ENCODE results near the gene ANO10.

ANO10 gene

GRCh38 chr3:43346978-43347749 is 274.6 kb downstream of the ANO10 start:
- TF ChIP-seq USF1 (IDR thresholded peaks at IDR 0.05) (no peak), TAF1 (IDR thresholded peaks at IDR 0.05; ENCODE audit: low read depth) (no peak), NFIC (IDR thresholded peaks at IDR 0.05) (no peak)

GRCh38 chr3:43345877-43346276 is 275.9 kb downstream of the ANO10 start:
- TF ChIP-seq FOXM1 (IDR thresholded peaks at IDR 0.05; ENCODE audit: borderline replicate concordance, low read depth): no peak
- no peak for TF ChIP-seq RAD21 (IDR thresholded peaks at IDR 0.05; ENCODE audit: low read depth)
- TF ChIP-seq TEAD4 (IDR thresholded peaks at IDR 0.05): no peak
- no peak for TF ChIP-seq ZBTB7A (IDR thresholded peaks at IDR 0.05; ENCODE audit: low read depth)
- no peak for TF ChIP-seq MAX (IDR thresholded peaks at IDR 0.05)
- TF ChIP-seq REST (IDR thresholded peaks at IDR 0.05; ENCODE audit: low read depth): no peak
- TF ChIP-seq USF1 (IDR thresholded peaks at IDR 0.05): no peak
- no peak for TF ChIP-seq EP300 (IDR thresholded peaks at IDR 0.05; ENCODE audit: borderline replicate concordance)
- TF ChIP-seq TCF12 (IDR thresholded peaks at IDR 0.05; ENCODE audit: low read depth): no peak
- TF ChIP-seq EGR1 (IDR thresholded peaks at IDR 0.05): no peak
- no peak for TF ChIP-seq CREB1 (IDR thresholded peaks at IDR 0.05; ENCODE audit: low read depth)
- no peak for TF ChIP-seq TAF1 (IDR thresholded peaks at IDR 0.05; ENCODE audit: low read depth)
- no peak for TF ChIP-seq NFIC (IDR thresholded peaks at IDR 0.05)
- no peak for TF ChIP-seq CEBPB (IDR thresholded peaks at IDR 0.05)
- TF ChIP-seq YY1 (IDR thresholded peaks at IDR 0.05; ENCODE audit: low read depth): no peak

GRCh38 chr3:43345246-43345645 is 276.6 kb downstream of the ANO10 start:
- TF ChIP-seq EP300 (IDR thresholded peaks at IDR 0.05; ENCODE audit: borderline replicate concordance) (no peak), RAD21 (IDR thresholded peaks at IDR 0.05; ENCODE audit: low read depth) (no peak), TEAD4 (IDR thresholded peaks at IDR 0.05) (no peak), FOXM1 (IDR thresholded peaks at IDR 0.05; ENCODE audit: borderline replicate concordance, low read depth) (no peak), TAF1 (IDR thresholded peaks at IDR 0.05; ENCODE audit: low read depth) (no peak), CREB1 (IDR thresholded peaks at IDR 0.05; ENCODE audit: low read depth) (no peak), CEBPB (IDR thresholded peaks at IDR 0.05) (no peak), YY1 (IDR thresholded peaks at IDR 0.05; ENCODE audit: low read depth) (no peak), EGR1 (IDR thresholded peaks at IDR 0.05) (no peak), REST (IDR thresholded peaks at IDR 0.05; ENCODE audit: low read depth) (no peak), NFIC (IDR thresholded peaks at IDR 0.05) (no peak), MAX (IDR thresholded peaks at IDR 0.05) (no peak), USF1 (IDR thresholded peaks at IDR 0.05) (no peak)

GRCh38 chr3:43344520-43344919 is 277.3 kb downstream of the ANO10 start:
- no peak for TF ChIP-seq FOXM1 (IDR thresholded peaks at IDR 0.05; ENCODE audit: borderline replicate concordance, low read depth)
- TF ChIP-seq MAX (IDR thresholded peaks at IDR 0.05): no peak
- no peak for TF ChIP-seq CREB1 (IDR thresholded peaks at IDR 0.05; ENCODE audit: low read depth)
- no peak for TF ChIP-seq YY1 (IDR thresholded peaks at IDR 0.05; ENCODE audit: low read depth)
- no peak for TF ChIP-seq TEAD4 (IDR thresholded peaks at IDR 0.05)
- TF ChIP-seq USF1 (IDR thresholded peaks at IDR 0.05): no peak
- TF ChIP-seq TAF1 (IDR thresholded peaks at IDR 0.05; ENCODE audit: low read depth): no peak
- TF ChIP-seq RAD21 (IDR thresholded peaks at IDR 0.05; ENCODE audit: low read depth): no peak
- TF ChIP-seq CEBPB (IDR thresholded peaks at IDR 0.05): no peak
- no peak for TF ChIP-seq ZBTB7A (IDR thresholded peaks at IDR 0.05; ENCODE audit: low read depth)

- no peak for TF ChIP-seq REST (IDR thresholded peaks at IDR 0.05; ENCODE audit: low read depth)
- no peak for TF ChIP-seq RAD21 (IDR thresholded peaks at IDR 0.05; ENCODE audit: low read depth)
- TF ChIP-seq TEAD4 (IDR thresholded peaks at IDR 0.05): no peak
- TF ChIP-seq TAF1 (IDR thresholded peaks at IDR 0.05; ENCODE audit: low read depth): no peak
- TF ChIP-seq MAX (IDR thresholded peaks at IDR 0.05): no peak
- TF ChIP-seq CREB1 (IDR thresholded peaks at IDR 0.05; ENCODE audit: low read depth): no peak
- TF ChIP-seq TCF12 (IDR thresholded peaks at IDR 0.05; ENCODE audit: low read depth): no peak
- no peak for TF ChIP-seq EP300 (IDR thresholded peaks at IDR 0.05; ENCODE audit: borderline replicate concordance)
- no peak for TF ChIP-seq USF1 (IDR thresholded peaks at IDR 0.05)
- no peak for TF ChIP-seq ZBTB7A (IDR thresholded peaks at IDR 0.05; ENCODE audit: low read depth)
- TF ChIP-seq FOXM1 (IDR thresholded peaks at IDR 0.05; ENCODE audit: borderline replicate concordance, low read depth): no peak
- TF ChIP-seq EGR1 (IDR thresholded peaks at IDR 0.05): no peak
- no peak for TF ChIP-seq YY1 (IDR thresholded peaks at IDR 0.05; ENCODE audit: low read depth)
- no peak for TF ChIP-seq NFIC (IDR thresholded peaks at IDR 0.05)
- no peak for TF ChIP-seq CEBPB (IDR thresholded peaks at IDR 0.05)
Measured at GRCh38 chr3:43343815-43344214, 278.0 kb downstream of the ANO10 start.
